B cell (primary cell): ENCODE data around the gene TMEM250.

Source experiments
- CTCF ChIP-seq: fragments of 200-600 bp; IDR thresholded peaks from one replicate; pipeline ENCODE4 v1.8.0; 2022; ENCODE audit warnings: antibody characterized with exemption, mild to moderate bottlenecking
- EZH2 ChIP-seq: IDR thresholded peaks from 2 replicates; pipeline ENCODE4 v1.6.1; 2012; ENCODE audit warnings: borderline replicate concordance, low read depth, mild to moderate bottlenecking, moderate library complexity, low read length; ENCODE audit not compliant: insufficient read depth, poor library complexity, severe bottlenecking

- TF ChIP-seq CTCF (no peak), EZH2 (no peak)
Observed at GRCh38 chr9:136099542-136099941, 19.1 kb downstream of the TMEM250 start.
